Measurements from ENCODE around the gene YWHAQ. TPM values are rescaled to one million over a fixed set of nuclear protein-coding genes. Genes with fewer than 3 reads are reported as not detected.

Gene YWHAQ
- total and polyA plus RNA-seq, 3 donors from 2014 or later, result 260 to 374 (median 261) TPM

DNA sequence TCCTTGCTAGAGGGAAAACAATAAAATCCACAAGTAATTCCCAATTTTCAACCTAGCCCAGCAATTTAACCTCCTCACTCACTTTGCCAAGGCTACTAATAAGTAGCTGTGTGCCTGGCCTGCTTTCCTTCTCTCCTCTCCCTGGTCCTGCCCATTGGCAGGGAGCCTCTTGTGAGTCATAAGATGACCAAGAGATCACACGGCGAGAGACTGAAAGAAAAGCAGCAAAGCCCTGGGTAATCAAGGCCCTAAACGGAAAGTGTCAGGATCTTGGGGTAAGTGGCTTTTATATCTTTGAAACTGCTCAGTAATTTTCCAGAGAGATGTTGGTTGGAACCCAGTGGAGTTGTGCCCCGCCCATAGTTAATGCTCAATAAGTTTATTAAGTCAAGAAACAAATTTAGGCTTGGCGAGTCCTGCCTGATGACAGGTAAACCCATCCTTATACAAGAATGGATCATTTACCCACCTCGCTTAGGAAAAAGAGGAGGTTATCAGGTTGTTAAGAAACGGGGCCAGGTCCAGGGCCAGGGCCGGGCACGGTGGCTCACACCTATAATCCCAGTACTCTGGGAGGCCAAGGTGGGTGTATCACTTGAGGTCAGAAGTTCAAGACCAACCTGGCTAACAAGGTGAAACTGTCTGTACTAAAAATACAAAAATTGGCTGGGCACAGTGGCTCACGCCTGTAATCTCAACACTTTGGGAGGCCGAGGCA lies 65.2 kb downstream of the YWHAQ start:
- Histone ChIP-seq H3K27me3 (no peaks in the 10 kb centered on the region), H3K4me3 (no peak overlapping the region), H3K27ac (peak overlapping the region; percentile 51 to 82), H3K36me3 (ENCODE audit: low read depth, missing control alignments) (no peaks in the 10 kb centered on the region), H3K4me1 (peaks cover 5% of the 10 kb centered on the region), H3K9me3 (no peaks in the 10 kb centered on the region)
- intact Hi-C loops (cut with DNase I; ENCODE audit: low total_unique reads), result loop anchor here (10.0 kb wide), 1 partner anchor 59 kb away; no protein-coding TSS in a partner anchor
- WGBS, 2 donors, result 77 to 81% methylated on average over 11 of the region's 11 CpGs
- peak; percentile 89 for DNase-seq
- TF ChIP-seq, protein P1, sequence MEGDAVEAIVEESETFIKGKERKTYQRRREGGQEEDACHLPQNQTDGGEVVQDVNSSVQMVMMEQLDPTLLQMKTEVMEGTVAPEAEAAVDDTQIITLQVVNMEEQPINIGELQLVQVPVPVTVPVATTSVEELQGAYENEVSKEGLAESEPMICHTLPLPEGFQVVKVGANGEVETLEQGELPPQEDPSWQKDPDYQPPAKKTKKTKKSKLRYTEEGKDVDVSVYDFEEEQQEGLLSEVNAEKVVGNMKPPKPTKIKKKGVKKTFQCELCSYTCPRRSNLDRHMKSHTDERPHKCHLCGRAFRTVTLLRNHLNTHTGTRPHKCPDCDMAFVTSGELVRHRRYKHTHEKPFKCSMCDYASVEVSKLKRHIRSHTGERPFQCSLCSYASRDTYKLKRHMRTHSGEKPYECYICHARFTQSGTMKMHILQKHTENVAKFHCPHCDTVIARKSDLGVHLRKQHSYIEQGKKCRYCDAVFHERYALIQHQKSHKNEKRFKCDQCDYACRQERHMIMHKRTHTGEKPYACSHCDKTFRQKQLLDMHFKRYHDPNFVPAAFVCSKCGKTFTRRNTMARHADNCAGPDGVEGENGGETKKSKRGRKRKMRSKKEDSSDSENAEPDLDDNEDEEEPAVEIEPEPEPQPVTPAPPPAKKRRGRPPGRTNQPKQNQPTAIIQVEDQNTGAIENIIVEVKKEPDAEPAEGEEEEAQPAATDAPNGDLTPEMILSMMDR (IDR thresholded peaks at IDR 0.05), result no peak

GRCh38 chr2:9560628-9561027 lies 70.2 kb downstream of the YWHAQ start:
- peaks cover 7% of the 10 kb centered on the region for H3K4me1 ChIP-seq
- no peaks in the 10 kb centered on the region for H3K36me3 ChIP-seq (ENCODE audit: low read depth, missing control alignments)
- intact Hi-C loops (cut with DNase I; ENCODE audit: low total_unique reads), result loop anchor here (10.0 kb wide), 1 partner anchor 64 kb away; no protein-coding TSS in a partner anchor
- H3K27me3 ChIP-seq, result no peaks in the 10 kb centered on the region
- no peak overlapping the region for H3K27ac ChIP-seq
- no peaks in the 10 kb centered on the region for H3K9me3 ChIP-seq
- H3K4me3 ChIP-seq, result no peak overlapping the region
- TF ChIP-seq, protein P1 (IDR thresholded peaks at IDR 0.05), result no peak
- TF ChIP-seq POLR2A (IDR thresholded peaks at IDR 0.05), result no peak
- WGBS, 2 donors, result 70 to 89% methylated on average over 2 of the region's 2 CpGs
- DNase-seq, result no peak

DNA sequence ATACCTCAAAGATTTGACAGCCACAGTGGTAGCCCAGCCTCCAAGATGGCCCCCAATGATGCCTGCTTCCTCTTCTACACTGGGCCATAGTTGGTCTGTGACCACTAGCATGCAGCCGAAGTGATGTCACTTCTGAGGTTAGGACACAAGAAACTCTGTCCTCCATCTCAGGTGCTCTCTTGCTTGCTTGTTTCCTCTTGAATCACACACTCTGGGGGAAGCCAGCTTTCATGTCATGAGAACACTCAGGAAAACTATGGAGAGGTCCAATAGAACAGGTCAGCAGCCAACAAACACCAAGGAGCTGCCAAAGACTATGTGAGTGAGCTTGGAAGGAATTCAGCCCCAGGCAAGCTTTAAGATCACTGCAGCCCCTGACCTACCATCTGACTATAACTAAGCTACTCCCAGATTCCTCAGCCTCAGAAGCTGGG lies 71.8 kb downstream of the YWHAQ start:
- peak overlapping the region in 1 of 2 donors; percentile 10 for H3K27ac ChIP-seq
- TF ChIP-seq POLR2A (IDR thresholded peaks at IDR 0.05), result no peak
- TF ChIP-seq, protein P1 (IDR thresholded peaks at IDR 0.05), result no peak
- H3K4me1 ChIP-seq, result peaks cover 18% of the 10 kb centered on the region
- no peaks in the 10 kb centered on the region for H3K36me3 ChIP-seq (ENCODE audit: low read depth, missing control alignments)
- 67 to 90% methylated on average over 1 of the region's 1 CpG for WGBS, 2 donors
- intact Hi-C loops (cut with DNase I; ENCODE audit: low total_unique reads), result no loop called here
- H3K27me3 ChIP-seq, result no peaks in the 10 kb centered on the region
- H3K9me3 ChIP-seq, result no peaks in the 10 kb centered on the region
- DNase-seq, result peak; percentile 44
- H3K4me3 ChIP-seq, result no peak overlapping the region

GRCh38 chr2:9556121-9556743 lies 74.6 kb downstream of the YWHAQ start:
- WGBS, 2 donors, result 0 to 2% methylated on average over 15 to 24 of the region's 32 CpGs
- no peak for DNase-seq
- TF ChIP-seq POLR2A (IDR thresholded peaks at IDR 0.05), result no peak
- H3K4me1 ChIP-seq, result peaks cover 26% of the 10 kb centered on the region
- no peaks in the 10 kb centered on the region for H3K36me3 ChIP-seq (ENCODE audit: low read depth, missing control alignments)
- peak overlapping the region; percentile 98 to 99 for H3K4me3 ChIP-seq
- no peaks in the 10 kb centered on the region for H3K9me3 ChIP-seq
- H3K27ac ChIP-seq, result peak overlapping the region; percentile 98 to 100
- H3K27me3 ChIP-seq, result no peaks in the 10 kb centered on the region
- intact Hi-C loops (cut with DNase I; ENCODE audit: low total_unique reads), result no loop called here

GRCh38 chr2:9555297-9556120 lies 75.3 kb downstream of the YWHAQ start, which contains the start of gene ADAM17:
Gene ADAM17 (minus strand): TSS chr2:9555830. CDS start chr2:9555605, 225 bp downstream.
- peak; percentile 97 for DNase-seq
- intact Hi-C loops (cut with DNase I; ENCODE audit: low total_unique reads), result no loop called here
- peak within 1 kb of the TSS; percentile 98 to 100 for H3K27ac ChIP-seq
- WGBS, 2 donors, result 0 to 1% methylated on average over 23 to 56 of the region's 73 CpGs
- H3K4me3 ChIP-seq, result peak within 1 kb of the TSS; percentile 98 to 99
- H3K27me3 ChIP-seq, result no peaks in the 10 kb centered on the region
- TF ChIP-seq POLR2A (IDR thresholded peaks at IDR 0.05), result peak; percentile 70
- TF ChIP-seq, protein P1 (IDR thresholded peaks at IDR 0.05), result peak; percentile 37 to 75 (median 61)
- H3K9me3 ChIP-seq, result no peaks in the 10 kb centered on the region
- no peaks in the 10 kb centered on the region for H3K36me3 ChIP-seq (ENCODE audit: low read depth, missing control alignments)
- peaks cover 26% of the 10 kb centered on the region for H3K4me1 ChIP-seq

Data from testis (tissue), 3 donors.